ENCODE data around the gene LAMA4. TPM values are rescaled to one million over a fixed set of nuclear protein-coding genes. Genes with fewer than 3 reads are reported as not detected.

Gene LAMA4
- polyA plus RNA-seq, 2 of the 4 experiments (the other 2 are of a cell fraction), result 1.0 to 3.1 TPM

DNA sequence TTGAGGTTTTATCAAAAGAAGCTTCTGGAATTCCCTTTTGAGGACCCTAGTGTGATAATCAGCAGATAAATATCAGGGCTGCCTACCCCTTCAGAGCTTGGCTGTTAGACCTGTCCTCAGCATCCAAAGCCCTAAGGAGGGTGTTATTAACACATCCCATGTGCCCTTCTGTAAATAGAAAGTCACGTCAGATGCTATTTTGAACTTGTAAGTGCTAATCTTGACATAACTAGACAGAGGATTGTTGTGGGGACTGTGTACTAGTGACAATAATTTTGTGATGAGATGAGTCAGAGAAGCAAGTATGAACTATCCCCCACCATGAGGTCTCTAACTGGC is 4.9 kb upstream of the LAMA4 start:
- no peak overlapping the region for H3K27ac ChIP-seq
- TF ChIP-seq HDAC2 (IDR thresholded peaks at IDR 0.05) (no peak), RNF2 (IDR thresholded peaks at IDR 0.05; ENCODE audit: borderline replicate concordance, low read depth) (no peak), ZC3H11A (IDR thresholded peaks at IDR 0.05) (no peak), EP300 (IDR thresholded peaks at IDR 0.05) (no peak), KDM5A (IDR thresholded peaks at IDR 0.05) (no peak), SMC3 (IDR thresholded peaks at IDR 0.05) (no peak), REST (IDR thresholded peaks at IDR 0.05) (no peak), POLR2A (IDR thresholded peaks at IDR 0.05; ENCODE audit: low read length) (no peak), ESRRA (IDR thresholded peaks at IDR 0.05; ENCODE audit: borderline replicate concordance, low read length) (no peak), POLR2AphosphoS2 (conservative IDR thresholded peaks at IDR 0.05; ENCODE audit: low read length) (no peak)
- TF ChIP-seq, protein P1, sequence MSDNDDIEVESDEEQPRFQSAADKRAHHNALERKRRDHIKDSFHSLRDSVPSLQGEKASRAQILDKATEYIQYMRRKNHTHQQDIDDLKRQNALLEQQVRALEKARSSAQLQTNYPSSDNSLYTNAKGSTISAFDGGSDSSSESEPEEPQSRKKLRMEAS (IDR thresholded peaks at IDR 0.05), result no peak
- TF ChIP-seq, protein P2, sequence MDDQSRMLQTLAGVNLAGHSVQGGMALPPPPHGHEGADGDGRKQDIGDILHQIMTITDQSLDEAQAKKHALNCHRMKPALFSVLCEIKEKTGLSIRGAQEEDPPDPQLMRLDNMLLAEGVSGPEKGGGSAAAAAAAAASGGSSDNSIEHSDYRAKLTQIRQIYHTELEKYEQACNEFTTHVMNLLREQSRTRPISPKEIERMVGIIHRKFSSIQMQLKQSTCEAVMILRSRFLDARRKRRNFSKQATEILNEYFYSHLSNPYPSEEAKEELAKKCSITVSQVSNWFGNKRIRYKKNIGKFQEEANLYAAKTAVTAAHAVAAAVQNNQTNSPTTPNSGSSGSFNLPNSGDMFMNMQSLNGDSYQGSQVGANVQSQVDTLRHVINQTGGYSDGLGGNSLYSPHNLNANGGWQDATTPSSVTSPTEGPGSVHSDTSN (IDR thresholded peaks at IDR 0.05), result no peak
- ChIA-PET POLR2A (no interaction called here), CTCF (no interaction called here)
- ATAC-seq, result no peak
- FAIRE-seq, result no peak
- no peak overlapping the region for H3K4me3 ChIP-seq
- H3K4me1 ChIP-seq, result no peaks in the 10 kb centered on the region
- no peaks in the 10 kb centered on the region for H3K9me3 ChIP-seq
- DNase-seq (ENCODE audit: low read depth in 1 of 2, low spot score in 1 of 2), result no peak
- no peak overlapping the region for H3K4me2 ChIP-seq
- WGBS (ENCODE audit: missing lambda C conversion rate), result 71% methylated on average over 1 of the region's 1 CpG

- TF ChIP-seq KDM1A (IDR thresholded peaks at IDR 0.05; ENCODE audit: low read depth) (no peak), HOXB13 (CRISPR knock-in tag; IDR thresholded peaks at IDR 0.05; ENCODE audit: low read depth) (no peak), GATA3 (IDR thresholded peaks at IDR 0.05; ENCODE audit: borderline replicate concordance) (no peak), JUNB (IDR thresholded peaks at IDR 0.05) (no peak), RAD21 (conservative IDR thresholded peaks at IDR 0.05 in 1 of 2, IDR thresholded peaks at IDR 0.05 in 1 of 2) (no peak), RARB (CRISPR knock-in tag; IDR thresholded peaks at IDR 0.05) (no peak), POLR2A (IDR thresholded peaks at IDR 0.05; ENCODE audit: low read length) (no peak), CEBPB (IDR thresholded peaks at IDR 0.05) (no peak), ZSCAN20 (CRISPR knock-in tag; IDR thresholded peaks at IDR 0.05) (no peak), NFE2L2 (conservative IDR thresholded peaks at IDR 0.05; ENCODE audit: low read length) (no peak), REST (IDR thresholded peaks at IDR 0.05) (no peak), HDAC2 (IDR thresholded peaks at IDR 0.05) (no peak), RNF2 (IDR thresholded peaks at IDR 0.05; ENCODE audit: borderline replicate concordance, low read depth) (no peak), TFCP2L1 (CRISPR knock-in tag; IDR thresholded peaks at IDR 0.05) (no peak), SREBF2 (IDR thresholded peaks at IDR 0.05) (no peak), FOSL2 (IDR thresholded peaks at IDR 0.05) (no peak), FOSL2 (CRISPR knock-in tag; IDR thresholded peaks at IDR 0.05) (no peak), HOXA7 (CRISPR knock-in tag; IDR thresholded peaks at IDR 0.05) (no peak), MAFK (IDR thresholded peaks at IDR 0.05; ENCODE audit: partially characterized antibody) (no peak), NPAS2 (CRISPR knock-in tag; IDR thresholded peaks at IDR 0.05; ENCODE audit: borderline replicate concordance) (no peak)
- no peak for FAIRE-seq
- H3K9me3 ChIP-seq, result no peaks in the 10 kb centered on the region
- H3K4me2 ChIP-seq, result no peak overlapping the region
- WGBS (ENCODE audit: missing lambda C conversion rate), result 66% methylated on average over 11 of the region's 11 CpGs
- H3K4me1 ChIP-seq, result no peaks in the 10 kb centered on the region
- ChIA-PET POLR2A (no interaction called here), CTCF (no interaction called here)
- DNase-seq (ENCODE audit: low read depth in 1 of 2, low spot score in 1 of 2), result no peak
- no peak overlapping the region for H3K4me3 ChIP-seq
- ATAC-seq, result no peak
- H3K27ac ChIP-seq, result no peak overlapping the region
These were observed 4.4 kb upstream of the LAMA4 start for GRCh38 chr6:112258642-112259336.

Data from A549 (cell line).